Activated CD4-positive, alpha-beta T cell treated with anti-CD3 and anti-CD28 coated beads, Interleukin-10, Interleukin-2, amounts not matched to agents 100 ng/mL and 50 ng/mL, durations not matched to agents 16 hours and 8 hours (primary cell): ENCODE measurements around the gene RHBDL2.
"Not testable (repeated sequence)": the region's sequence is repeated elsewhere in the genome, so short reads cannot be mapped to it uniquely, and the experiment has no call there.

ENCODE experiments used
- DNase-seq: peaks from one replicate; pipeline ENCODE4 v3.0.0-alpha.2; 2020

RHBDL2 gene

DNA sequence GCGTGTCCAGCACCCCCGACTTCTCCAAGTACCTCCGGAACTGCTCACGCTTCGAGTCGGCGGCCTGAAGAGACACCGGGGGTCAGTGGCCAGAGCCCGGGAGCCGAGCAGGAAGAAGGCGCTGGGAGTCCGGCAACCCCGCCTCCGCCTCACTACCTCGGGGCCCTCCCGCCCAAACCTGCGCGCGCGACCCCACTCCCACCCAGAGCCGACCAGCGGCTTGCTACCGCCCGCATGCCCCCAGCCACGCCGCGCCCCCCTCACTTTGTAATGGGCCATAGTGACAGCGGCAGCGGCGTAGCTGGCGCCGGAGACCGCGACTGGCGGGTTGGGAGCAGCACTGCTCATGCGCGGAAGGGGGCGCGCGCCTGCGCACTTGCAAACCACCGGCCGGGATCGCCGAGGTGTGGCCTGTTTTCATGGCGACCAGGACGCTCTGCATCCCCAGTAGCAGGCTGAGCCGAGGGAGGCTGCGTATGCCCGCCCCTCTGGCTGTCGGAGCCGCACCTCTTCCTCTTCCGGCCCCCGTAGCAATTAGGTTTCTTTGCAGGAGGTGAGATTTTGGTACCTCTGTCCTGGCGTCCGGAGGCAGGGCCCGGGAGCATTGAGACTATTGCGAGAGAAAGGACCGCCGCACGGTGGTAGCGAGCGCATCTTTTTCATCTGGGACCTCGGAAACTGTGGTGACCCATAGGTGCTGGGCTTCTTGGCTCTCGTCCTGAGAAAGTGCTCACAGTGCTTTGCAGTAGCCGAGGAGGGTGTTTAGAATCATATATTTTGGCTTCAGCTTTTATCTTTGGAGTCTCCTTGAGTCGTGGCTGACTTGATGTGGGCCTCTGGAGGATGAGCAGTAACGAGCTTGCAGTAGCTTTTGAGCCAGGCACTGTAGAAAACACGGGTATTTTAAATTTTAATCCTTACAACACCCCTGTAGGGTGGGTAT lies 68.3 kb downstream of the RHBDL2 start, which contains the start of gene MYCBP:
Gene MYCBP, minus strand, starts transcription at position 322 of the 943 bp plus-strand sequence. Its CDS starts 43 bp downstream, at position 279.
- DNase-seq = peak; percentile 98

DNA sequence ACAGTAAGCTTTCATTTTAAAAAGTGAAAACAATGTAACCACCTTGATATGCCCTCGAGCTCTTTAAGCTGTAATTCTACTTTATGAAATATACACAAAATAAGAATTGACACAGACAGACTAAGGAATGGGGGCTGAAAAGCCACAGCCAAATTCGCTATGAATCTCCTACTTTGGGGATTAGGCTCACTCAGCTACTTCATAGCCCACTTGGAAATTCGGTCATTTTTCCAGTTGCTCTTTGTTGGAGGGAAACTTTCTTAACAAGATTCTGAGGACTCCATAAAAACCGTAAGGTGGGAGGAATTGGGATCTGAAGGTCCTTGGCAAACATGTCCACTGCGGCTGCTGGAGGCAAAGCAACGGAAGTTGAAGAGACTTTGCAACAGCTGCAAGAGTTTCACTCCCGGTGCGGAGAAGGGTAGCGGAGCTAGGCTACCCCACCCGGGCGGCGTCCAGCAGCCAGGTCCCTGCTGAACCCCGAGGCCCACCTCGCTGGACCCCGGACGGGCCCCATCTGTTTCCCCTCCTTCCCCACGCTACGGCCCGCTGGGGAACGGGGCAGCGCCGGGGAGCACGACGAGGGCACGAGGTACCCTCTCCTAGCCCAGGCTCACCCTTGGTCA lies 69.1 kb downstream of the RHBDL2 start:
- DNase-seq = peak; percentile 49

DNA sequence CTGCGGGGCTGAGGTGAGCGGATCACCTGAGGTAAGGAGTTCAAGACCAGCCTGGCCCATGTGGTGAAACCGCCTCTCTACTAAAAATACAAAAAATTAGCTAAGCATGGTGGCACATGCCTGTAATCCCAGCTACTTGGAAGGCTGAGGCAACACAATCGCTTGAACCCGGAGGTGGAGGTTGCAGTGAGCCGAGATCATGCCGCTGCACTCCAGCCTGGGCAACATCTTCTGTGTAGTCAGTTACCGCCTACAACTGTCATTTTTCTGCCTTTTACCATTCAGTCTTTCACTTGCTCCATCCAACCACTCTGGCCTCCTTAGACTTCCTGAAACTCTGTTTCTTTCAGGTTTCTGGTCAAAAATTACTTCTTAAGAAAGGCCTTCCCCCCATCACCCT lies 70.6 kb downstream of the RHBDL2 start:
- DNase-seq = no peak

DNA sequence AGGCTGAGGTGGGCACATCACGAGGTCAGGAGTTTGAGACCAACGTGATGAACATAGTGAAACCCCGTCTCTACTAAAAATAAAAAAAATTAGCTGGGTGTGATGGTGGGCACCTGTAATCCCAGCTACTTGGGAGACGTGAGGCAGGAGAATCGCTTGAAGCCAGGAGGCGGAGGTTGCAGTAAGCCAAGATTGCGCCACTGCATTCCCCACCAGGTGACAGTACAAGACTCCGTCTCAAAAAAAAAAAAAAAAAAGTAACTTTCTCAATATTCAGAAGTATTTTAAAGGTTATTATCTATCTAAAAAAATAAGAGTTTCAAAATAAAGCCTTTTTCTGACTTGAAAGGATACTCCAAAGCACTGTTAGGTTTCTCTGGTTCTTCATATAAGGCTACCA lies 74.4 kb downstream of the RHBDL2 start:
- DNase-seq = no peak

DNA sequence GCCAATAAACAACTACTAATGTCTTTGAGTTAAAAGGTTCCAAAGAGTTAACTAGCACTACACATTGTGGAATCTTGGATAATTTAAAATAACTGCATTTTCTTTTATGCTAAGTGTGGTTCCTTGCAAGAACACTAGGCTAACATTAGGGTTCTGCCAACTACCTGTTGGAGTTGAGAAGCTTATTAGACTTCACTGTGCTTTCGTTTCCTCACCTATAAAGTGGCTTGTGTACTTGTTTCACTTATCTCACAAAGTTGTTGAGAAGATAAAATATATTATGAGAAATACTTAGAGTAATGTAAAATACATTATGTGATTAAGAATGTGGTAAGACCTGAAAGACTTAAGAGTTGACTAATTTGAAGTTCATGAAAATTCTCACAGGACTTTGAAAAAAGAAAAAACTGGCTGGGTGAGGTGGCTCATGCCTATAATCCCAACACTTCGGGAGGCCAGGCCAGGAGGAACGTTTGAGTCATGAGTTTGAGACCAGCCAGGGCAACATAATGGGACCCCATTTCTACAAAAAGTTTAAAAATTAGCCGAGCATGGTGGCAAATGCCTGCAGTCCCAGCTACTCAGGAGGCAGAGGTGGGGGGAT lies 76.4 kb downstream of the RHBDL2 start:
- DNase-seq = no peak

DNA sequence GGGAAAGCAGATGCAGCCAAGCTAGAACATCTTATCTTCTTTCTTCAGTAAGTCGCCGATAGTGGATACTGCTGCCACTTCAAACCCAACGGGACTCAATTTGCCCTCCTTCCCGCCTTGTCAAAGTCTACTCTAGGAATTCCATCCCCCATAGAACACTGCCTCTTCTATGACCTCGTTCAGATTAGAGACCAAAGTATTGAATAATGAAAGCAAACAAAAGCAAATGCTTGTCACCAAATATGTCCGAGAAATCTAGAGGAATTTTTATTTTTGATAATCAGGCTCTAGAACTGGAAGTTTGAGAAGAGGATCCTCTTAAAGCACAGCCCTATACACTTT lies 81.2 kb downstream of the RHBDL2 start:
- no peak for DNase-seq

DNA sequence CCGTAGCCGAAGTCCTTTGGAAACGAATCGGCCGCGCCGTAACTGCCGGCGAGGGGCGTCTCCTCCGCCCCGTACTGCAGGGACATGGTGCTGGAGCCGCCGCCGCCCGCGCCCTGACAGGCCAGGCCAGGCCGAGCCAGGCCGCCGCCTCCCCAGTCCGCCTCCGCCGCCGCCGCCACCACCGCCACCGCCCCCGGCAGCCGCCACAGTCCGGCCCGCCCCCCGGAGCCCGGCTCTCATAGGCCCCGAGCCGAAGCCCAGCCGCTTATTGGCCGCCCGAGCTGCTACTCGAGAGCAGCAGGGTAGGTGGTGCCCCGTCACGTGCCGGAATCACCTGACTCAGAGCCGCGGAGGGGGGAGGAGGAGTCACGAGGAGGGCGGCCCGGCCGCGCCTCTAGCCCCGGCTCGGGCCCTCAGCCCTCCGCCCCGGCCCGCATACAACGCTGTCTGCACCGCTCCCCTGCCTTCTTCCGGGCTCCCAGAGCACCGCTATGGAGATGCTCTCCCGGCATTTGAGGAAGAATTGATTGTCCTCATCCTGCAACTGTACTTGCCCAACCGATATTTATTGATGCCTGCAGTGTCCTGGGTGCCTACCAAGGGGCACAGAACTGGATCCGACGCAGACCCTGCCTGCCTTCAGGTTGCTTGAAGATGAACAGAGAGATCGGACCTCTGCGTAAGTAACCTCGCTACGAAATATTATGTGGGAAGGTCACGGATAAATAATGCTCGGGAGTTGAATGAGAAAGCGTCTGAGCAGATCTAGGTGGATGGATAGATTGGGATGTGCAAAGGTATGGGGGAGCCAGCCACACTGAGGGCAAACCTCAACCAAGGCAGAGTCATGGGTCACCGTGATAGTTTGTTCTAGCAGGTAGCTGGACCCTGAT lies 81.8 kb downstream of the RHBDL2 start, which contains the start of gene RRAGC:
Gene RRAGC, minus strand, starts transcription at position 212 of the 893 bp plus-strand sequence. Its CDS starts 126 bp downstream, at position 86.
- DNase-seq = peak; percentile 99

DNA sequence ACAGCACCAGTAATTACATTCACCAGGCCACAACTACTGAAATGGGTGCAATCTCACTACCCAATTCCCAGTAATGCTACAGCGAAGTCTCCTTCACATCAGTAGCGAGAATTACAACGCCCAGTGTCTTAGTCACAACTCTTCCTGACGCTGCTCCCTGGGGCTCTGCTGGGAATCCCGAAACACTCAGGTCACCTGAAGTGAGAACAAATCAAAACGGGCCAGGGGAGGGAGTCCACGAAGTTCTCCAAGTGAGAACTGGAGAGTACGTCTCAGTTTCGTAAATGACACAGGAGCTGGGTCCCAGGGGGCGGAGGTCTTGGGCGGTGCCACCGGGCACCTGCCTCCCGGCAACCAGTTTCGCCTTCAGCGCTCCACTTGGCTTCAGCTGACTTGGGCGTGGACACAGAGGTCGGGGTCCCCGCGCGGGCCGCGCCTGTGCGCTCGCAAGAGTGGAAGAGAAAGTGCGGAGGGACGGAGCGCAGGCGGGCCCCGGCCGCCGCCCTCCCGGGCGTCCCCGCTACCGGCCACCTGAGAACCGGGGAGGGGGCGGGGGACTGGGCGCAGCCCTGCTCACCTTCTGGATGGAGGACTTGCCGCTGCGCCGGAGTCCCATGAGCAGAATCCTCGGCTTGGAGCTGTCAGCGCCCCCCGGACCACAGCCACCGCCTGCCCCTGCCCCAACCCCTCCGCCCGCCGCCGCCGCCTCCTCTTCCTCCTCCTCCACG lies 82.6 kb downstream of the RHBDL2 start:
- DNase-seq = peak; percentile 65

DNA sequence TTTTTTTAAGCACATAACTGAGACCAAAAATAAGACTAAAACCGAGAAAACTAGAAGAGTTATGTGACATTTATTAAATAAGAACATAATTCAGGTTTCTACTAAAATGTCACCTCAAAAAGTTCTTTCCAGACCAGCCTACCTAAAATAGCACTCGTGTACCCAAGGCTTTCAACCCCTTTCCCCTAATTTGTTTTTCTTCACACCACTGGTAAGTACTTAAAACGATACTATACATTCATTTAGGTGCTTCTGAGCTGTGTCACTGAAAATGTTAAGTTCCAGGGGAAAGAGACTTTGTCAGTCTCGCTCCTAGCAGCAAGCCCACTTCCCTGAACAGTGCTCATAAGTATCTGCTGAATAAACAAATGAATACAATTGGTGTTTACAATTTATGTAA lies 88.8 kb downstream of the RHBDL2 start:
- peak; percentile 86 for DNase-seq

DNA sequence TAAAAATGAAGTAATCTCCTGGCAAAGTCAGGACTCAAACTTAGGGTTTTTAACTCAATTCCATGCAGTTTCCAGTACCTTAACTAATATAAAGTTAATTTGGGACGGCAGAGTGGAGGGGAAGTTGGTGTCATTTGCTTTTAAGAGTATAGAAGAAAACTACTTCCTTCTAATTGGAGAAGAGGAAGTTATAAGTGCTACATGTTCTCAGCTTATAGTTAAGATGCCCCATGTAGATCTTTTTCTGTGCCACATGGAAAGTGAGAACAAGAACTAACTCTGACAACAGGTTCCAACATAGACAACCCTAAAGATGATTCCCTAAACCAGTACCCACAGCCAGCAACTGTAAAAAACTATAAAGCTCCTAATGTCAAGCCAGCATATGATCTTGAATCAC lies 93.6 kb downstream of the RHBDL2 start:
- no peak for DNase-seq

DNA sequence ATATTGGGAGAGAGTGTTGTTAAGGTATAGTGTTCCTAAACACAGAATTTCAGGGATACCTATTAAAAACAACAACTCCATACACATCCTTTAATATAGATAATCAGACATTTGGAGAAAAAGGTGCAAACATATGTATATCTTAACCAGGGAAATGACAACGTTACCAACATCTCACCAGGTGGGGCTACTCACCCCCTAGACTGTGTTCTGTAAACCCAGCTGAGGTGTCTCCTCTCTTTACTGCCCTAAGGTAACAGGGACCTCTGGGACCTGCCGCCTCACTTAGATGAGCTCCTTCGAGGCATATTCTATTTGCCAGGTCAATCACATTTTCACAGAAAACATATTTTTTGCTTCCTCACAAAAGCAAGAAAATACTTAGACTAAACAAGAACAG lies 95.4 kb downstream of the RHBDL2 start:
- DNase-seq = no peak

DNA sequence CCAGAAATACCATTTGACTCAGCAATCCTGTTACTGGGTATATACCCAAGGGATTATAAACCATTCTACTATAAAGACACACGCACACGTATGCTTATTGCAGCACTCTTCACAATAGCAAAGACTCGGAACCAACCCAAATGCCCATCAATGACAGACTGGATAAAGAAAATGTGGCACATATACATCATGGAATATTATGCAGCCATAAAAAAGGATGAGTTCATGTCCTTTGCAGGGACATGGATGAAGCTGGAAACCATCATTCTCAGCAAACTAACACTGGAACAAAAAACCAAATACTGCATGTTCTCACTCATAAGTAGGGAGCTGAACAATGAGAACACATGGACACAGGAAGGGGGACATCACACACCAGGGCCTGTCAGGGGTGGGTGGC lies 96.5 kb downstream of the RHBDL2 start:
- not testable (repeated sequence) for DNase-seq

DNA sequence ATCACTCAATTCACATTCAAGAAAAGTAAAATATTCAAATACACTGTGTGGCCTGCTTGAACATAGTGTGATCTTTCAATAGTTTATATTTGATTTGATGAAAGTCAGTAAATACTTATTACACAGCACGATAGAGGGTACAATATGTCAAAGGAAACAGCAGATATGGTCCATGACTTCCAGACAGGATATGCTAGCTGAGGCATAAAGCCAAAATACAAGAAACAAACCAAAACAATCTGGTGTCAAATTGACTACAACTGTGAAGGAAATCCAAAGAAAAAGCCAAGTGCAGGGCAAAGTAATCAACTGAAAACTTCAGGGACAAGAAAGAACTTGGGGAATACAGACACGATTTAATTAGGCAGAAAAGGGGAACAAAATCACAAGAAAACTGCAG lies 101.3 kb downstream of the RHBDL2 start:
- DNase-seq = no peak

DNA sequence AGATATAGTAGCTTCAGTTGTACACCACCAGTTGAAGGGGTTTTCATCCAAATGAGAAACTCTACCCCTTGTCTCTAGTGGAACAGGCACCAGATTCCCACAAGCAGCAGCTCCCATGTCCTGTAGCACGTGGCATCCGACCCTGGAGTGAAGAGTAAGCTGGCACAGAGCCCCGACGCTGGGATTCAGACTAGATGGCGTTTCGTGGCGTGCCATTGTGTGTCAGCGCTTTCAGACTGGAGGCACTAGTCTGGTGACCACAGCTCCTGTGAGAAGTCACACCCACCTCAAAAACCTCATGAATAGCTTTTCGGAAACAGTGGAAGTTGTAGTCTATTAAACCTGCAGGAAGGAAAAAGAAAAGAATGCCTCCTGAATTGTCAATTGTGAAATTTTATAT lies 102.3 kb downstream of the RHBDL2 start:
- no peak for DNase-seq

DNA sequence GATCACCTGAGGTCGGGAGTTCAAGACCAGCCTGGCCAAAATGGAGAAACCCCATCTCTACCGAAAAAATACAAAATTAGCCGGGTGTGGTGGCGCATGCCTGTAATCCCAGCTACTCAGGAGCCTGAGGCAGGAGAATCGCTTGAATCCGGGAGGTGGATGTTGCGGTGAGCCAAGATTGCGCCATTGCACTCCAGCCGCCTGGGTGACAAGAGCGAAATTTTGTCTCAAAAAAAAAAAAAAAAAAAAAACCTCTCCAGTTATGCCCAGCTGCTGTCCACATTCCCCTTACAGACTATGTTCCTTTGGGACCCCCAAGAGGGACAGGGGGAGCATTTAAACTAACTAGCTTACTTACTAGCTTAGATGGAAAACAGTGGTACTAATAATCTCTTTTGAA lies 105.3 kb downstream of the RHBDL2 start:
- DNase-seq = not testable (repeated sequence)
